MM.1S (cell line): Measurements from ENCODE around the gene COG5.

ENCODE experiments used
- CTCF ChIP-seq: fragments of 300-600 bp; sonication (generic); IDR thresholded peaks from 2 replicates; pipeline ENCODE4 v1.5.1; 2016; ENCODE audit warnings: antibody characterized with exemption, low read length, mixed read lengths
- EZH2phosphoT487 ChIP-seq: fragments of 300-600 bp; sonication (generic); IDR thresholded peaks from 2 replicates; pipeline ENCODE4 v1.6.1; 2018; ENCODE audit warnings: antibody characterized with exemption, low read length

- TF ChIP-seq CTCF = no peak
- no peak for TF ChIP-seq EZH2phosphoT487
Measured at GRCh38 chr7:107528461-107528860, 35.3 kb downstream of the COG5 start.
